Measurements from ENCODE around the gene PSME4. TPM values are rescaled to one million over a fixed set of nuclear protein-coding genes. Genes with fewer than 3 reads are reported as not detected.

The PSME4 gene
- total and polyA plus RNA-seq, 2 experiments from 2014 or later = 44.7 to 98.6 TPM

GRCh38 chr2:53941749-53942148 lies 29.0 kb downstream of the PSME4 start:
- no peak overlapping the region for H3K4me3 ChIP-seq
- Mint-ChIP-seq H3K9me3 (no peaks in the 10 kb centered on the region), H3K27ac (no peak overlapping the region), H3K4me3 (no peak overlapping the region), H3K4me1 (no peaks in the 10 kb centered on the region), H3K36me3 (ENCODE audit: low read depth) (peaks cover 29% of the 10 kb centered on the region), H3K27me3 (ENCODE audit: insufficient read depth, low read depth, poor library complexity) (no peaks in the 10 kb centered on the region)
- H4K20me1 ChIP-seq (replicated peaks; ENCODE audit: insufficient read depth) = no peaks in the 10 kb centered on the region; the same call in 1 of the 2 replicates
- H3K4me2 ChIP-seq = no peak overlapping the region
- no peaks in the 10 kb centered on the region for H3F3A ChIP-seq (replicated peaks; ENCODE audit: low read depth)
- H3K9me2 ChIP-seq (ENCODE audit: insufficient read depth) = no peaks in the 10 kb centered on the region
- peaks cover 25% of the 10 kb centered on the region for H3K79me2 ChIP-seq (replicated peaks; ENCODE audit: insufficient read depth)
- no peaks in the 10 kb centered on the region for H3K4me1 ChIP-seq (ENCODE audit: insufficient read depth)
- TF ChIP-seq JUNB (IDR thresholded peaks at IDR 0.05; ENCODE audit: unreplicated experiment) (no peak), EZH2 (IDR thresholded peaks at IDR 0.05; ENCODE audit: low read depth, unreplicated experiment) (no peak), ZNF331 (CRISPR knock-in tag; IDR thresholded peaks at IDR 0.05; ENCODE audit: low read depth) (no peak), ZNF462 (CRISPR knock-in tag; IDR thresholded peaks at IDR 0.05) (no peak), CTCF (conservative IDR thresholded peaks at IDR 0.05; ENCODE audit: low read depth in 2 of 2) (no peak), CREB1 (CRISPR knock-in tag; IDR thresholded peaks at IDR 0.05; ENCODE audit: low read depth) (no peak), REST (IDR thresholded peaks at IDR 0.05; ENCODE audit: unreplicated experiment) (no peak), STAT1 (IDR thresholded peaks at IDR 0.05; ENCODE audit: unreplicated experiment) (no peak), POLR2AphosphoS5 (IDR thresholded peaks at IDR 0.05; ENCODE audit: low read depth) (no peak), EZH2phosphoT487 (IDR thresholded peaks at IDR 0.05; ENCODE audit: unreplicated experiment) (no peak), ETS1 (IDR thresholded peaks at IDR 0.05) (no peak), NANOG (IDR thresholded peaks at IDR 0.05; ENCODE audit: borderline replicate concordance) (no peak), ZNF114 (CRISPR knock-in tag; IDR thresholded peaks at IDR 0.05) (no peak)
- DNase-seq (ENCODE audit: low spot score) = no peak
- H3K27me3 ChIP-seq (ENCODE audit: insufficient read depth) = no peaks in the 10 kb centered on the region
- 0 out of 2 replicates have a peak, but pooled peaks cover 4% of the 10 kb centered on the region for H3K36me3 ChIP-seq (ENCODE audit: insufficient read depth)
- no peak overlapping the region for H2AFZ ChIP-seq
- H3K27ac ChIP-seq (ENCODE audit: low read depth) = no peak overlapping the region
- ATAC-seq = no peak

Data from GM23338 (cell line).